VCaP (cell line): ENCODE data around the gene ZBTB20.

ENCODE experiments used
- H3K27ac ChIP-seq: fragments of 450-650 bp; 2 replicates; pipeline ENCODE4 v1.5.1; 2017
- CTCF ChIP-seq: fragments of 450-650 bp; conservative IDR thresholded peaks from 2 replicates; pipeline ENCODE4 v1.5.1; 2017; ENCODE audit warnings: mild to moderate bottlenecking, moderate library complexity

The ZBTB20 gene

GRCh38 chr3:114967168-114967567, 179.9 kb downstream of the ZBTB20 start:
- no peak overlapping the region for H3K27ac ChIP-seq
- TF ChIP-seq CTCF = no peak

- no peak overlapping the region for H3K27ac ChIP-seq
- TF ChIP-seq CTCF = no peak
Measured at GRCh38 chr3:114962189-114962588, 184.9 kb downstream of the ZBTB20 start.

- TF ChIP-seq CTCF = no peak
- H3K27ac ChIP-seq = no peak overlapping the region
Measured at GRCh38 chr3:114958930-114959329, 188.2 kb downstream of the ZBTB20 start.

GRCh38 chr3:114953800-114954199, 193.3 kb downstream of the ZBTB20 start:
- TF ChIP-seq CTCF = no peak
- H3K27ac ChIP-seq = no peak overlapping the region

GRCh38 chr3:114953215-114953799, 193.8 kb downstream of the ZBTB20 start:
- H3K27ac ChIP-seq = no peak overlapping the region
- TF ChIP-seq CTCF = no peak

- H3K27ac ChIP-seq = no peak overlapping the region
- TF ChIP-seq CTCF = no peak
Measured at GRCh38 chr3:114942773-114943172, 204.3 kb downstream of the ZBTB20 start.

- H3K27ac ChIP-seq = no peak overlapping the region
- no peak for TF ChIP-seq CTCF
Measured at GRCh38 chr3:114941626-114942309, 205.3 kb downstream of the ZBTB20 start.
